ENCODE data around the gene AGBL4.

The AGBL4 gene

DNA sequence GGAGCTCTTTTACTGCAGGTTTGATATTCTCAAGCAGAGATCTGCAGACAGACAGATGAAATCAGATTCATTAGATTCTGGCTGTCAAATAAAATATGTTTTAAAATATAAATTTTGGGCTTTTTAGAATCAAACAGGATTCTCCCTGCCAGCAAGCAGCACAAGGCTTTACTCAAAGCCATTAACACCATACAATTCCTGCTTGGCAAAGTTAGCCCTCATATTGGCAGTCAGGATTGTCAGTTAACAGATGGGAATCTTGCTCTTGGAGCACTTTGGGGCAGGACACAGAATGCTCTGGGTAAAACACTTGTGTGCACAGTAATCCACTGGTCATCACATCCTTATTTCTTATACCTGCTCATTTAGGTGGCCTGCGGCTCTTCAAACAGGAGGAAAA is 686.5 kb downstream of the AGBL4 start (continued):
- TF ChIP-seq, protein P1, sequence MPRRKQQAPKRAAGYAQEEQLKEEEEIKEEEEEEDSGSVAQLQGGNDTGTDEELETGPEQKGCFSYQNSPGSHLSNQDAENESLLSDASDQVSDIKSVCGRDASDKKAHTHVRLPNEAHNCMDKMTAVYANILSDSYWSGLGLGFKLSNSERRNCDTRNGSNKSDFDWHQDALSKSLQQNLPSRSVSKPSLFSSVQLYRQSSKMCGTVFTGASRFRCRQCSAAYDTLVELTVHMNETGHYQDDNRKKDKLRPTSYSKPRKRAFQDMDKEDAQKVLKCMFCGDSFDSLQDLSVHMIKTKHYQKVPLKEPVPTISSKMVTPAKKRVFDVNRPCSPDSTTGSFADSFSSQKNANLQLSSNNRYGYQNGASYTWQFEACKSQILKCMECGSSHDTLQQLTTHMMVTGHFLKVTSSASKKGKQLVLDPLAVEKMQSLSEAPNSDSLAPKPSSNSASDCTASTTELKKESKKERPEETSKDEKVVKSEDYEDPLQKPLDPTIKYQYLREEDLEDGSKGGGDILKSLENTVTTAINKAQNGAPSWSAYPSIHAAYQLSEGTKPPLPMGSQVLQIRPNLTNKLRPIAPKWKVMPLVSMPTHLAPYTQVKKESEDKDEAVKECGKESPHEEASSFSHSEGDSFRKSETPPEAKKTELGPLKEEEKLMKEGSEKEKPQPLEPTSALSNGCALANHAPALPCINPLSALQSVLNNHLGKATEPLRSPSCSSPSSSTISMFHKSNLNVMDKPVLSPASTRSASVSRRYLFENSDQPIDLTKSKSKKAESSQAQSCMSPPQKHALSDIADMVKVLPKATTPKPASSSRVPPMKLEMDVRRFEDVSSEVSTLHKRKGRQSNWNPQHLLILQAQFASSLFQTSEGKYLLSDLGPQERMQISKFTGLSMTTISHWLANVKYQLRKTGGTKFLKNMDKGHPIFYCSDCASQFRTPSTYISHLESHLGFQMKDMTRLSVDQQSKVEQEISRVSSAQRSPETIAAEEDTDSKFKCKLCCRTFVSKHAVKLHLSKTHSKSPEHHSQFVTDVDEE (CRISPR knock-in tag; IDR thresholded peaks at IDR 0.05): no peak
- no peak for TF ChIP-seq ZFP3 (CRISPR knock-in tag; IDR thresholded peaks at IDR 0.05)
- no peak for TF ChIP-seq ESRRG (CRISPR knock-in tag; IDR thresholded peaks at IDR 0.05)
- TF ChIP-seq ZNF70 (CRISPR knock-in tag; IDR thresholded peaks at IDR 0.05): no peak
- no peak for TF ChIP-seq PPARA (CRISPR knock-in tag; IDR thresholded peaks at IDR 0.05; ENCODE audit: borderline replicate concordance)
- TF ChIP-seq ZFP30 (CRISPR knock-in tag; IDR thresholded peaks at IDR 0.05): no peak

DNA sequence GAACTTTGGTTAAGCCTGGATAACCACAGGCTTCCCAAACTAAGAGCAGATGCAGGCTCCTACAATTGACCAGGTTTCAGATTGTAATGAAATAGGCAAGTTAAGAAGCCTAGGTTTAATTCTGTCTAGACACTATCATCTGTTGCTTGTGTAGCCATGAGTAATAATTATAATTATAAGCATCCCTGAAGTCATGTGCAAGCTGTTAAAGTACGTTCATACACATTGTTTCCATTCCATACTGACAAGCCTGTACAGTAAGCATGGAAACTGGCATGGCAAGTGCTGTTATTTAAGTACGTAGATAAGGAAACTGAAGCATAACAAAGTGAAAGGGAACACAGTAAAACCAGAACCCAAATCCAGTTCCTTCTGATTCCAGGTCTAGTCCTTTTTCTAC is 689.8 kb downstream of the AGBL4 start:
- peak; percentile 95 for ATAC-seq
- TF ChIP-seq, protein P2, sequence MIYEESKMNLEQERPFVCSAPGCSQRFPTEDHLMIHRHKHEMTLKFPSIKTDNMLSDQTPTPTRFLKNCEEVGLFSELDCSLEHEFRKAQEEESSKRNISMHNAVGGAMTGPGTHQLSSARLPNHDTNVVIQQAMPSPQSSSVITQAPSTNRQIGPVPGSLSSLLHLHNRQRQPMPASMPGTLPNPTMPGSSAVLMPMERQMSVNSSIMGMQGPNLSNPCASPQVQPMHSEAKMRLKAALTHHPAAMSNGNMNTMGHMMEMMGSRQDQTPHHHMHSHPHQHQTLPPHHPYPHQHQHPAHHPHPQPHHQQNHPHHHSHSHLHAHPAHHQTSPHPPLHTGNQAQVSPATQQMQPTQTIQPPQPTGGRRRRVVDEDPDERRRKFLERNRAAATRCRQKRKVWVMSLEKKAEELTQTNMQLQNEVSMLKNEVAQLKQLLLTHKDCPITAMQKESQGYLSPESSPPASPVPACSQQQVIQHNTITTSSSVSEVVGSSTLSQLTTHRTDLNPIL (CRISPR knock-in tag; IDR thresholded peaks at IDR 0.05; ENCODE audit: low read depth): 0 out of 2 replicates have a peak, but pooled peaks have one; percentile 40
- TF ChIP-seq RARB (CRISPR knock-in tag; IDR thresholded peaks at IDR 0.05): no peak
- TF ChIP-seq TOX (CRISPR knock-in tag; IDR thresholded peaks at IDR 0.05; ENCODE audit: borderline replicate concordance): no peak
- TF ChIP-seq, protein P3, sequence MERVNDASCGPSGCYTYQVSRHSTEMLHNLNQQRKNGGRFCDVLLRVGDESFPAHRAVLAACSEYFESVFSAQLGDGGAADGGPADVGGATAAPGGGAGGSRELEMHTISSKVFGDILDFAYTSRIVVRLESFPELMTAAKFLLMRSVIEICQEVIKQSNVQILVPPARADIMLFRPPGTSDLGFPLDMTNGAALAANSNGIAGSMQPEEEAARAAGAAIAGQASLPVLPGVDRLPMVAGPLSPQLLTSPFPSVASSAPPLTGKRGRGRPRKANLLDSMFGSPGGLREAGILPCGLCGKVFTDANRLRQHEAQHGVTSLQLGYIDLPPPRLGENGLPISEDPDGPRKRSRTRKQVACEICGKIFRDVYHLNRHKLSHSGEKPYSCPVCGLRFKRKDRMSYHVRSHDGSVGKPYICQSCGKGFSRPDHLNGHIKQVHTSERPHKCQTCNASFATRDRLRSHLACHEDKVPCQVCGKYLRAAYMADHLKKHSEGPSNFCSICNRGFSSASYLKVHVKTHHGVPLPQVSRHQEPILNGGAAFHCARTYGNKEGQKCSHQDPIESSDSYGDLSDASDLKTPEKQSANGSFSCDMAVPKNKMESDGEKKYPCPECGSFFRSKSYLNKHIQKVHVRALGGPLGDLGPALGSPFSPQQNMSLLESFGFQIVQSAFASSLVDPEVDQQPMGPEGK (CRISPR knock-in tag; IDR thresholded peaks at IDR 0.05; ENCODE audit: borderline replicate concordance): no peak
- no peak for TF ChIP-seq ZFP3 (CRISPR knock-in tag; IDR thresholded peaks at IDR 0.05)
- TF ChIP-seq ZNF70 (CRISPR knock-in tag; IDR thresholded peaks at IDR 0.05): no peak
- TF ChIP-seq ISL1 (CRISPR knock-in tag; IDR thresholded peaks at IDR 0.05): peak; percentile 75
- TF ChIP-seq TCF4 (CRISPR knock-in tag; IDR thresholded peaks at IDR 0.05; ENCODE audit: borderline replicate concordance): no peak
- TF ChIP-seq, protein P4, sequence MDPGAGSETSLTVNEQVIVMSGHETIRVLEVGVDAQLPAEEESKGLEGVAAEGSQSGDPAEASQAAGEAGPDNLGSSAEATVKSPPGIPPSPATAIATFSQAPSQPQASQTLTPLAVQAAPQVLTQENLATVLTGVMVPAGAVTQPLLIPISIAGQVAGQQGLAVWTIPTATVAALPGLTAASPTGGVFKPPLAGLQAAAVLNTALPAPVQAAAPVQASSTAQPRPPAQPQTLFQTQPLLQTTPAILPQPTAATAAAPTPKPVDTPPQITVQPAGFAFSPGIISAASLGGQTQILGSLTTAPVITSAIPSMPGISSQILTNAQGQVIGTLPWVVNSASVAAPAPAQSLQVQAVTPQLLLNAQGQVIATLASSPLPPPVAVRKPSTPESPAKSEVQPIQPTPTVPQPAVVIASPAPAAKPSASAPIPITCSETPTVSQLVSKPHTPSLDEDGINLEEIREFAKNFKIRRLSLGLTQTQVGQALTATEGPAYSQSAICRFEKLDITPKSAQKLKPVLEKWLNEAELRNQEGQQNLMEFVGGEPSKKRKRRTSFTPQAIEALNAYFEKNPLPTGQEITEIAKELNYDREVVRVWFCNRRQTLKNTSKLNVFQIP (CRISPR knock-in tag; IDR thresholded peaks at IDR 0.05; ENCODE audit: borderline replicate concordance, low read depth): no peak

DNA sequence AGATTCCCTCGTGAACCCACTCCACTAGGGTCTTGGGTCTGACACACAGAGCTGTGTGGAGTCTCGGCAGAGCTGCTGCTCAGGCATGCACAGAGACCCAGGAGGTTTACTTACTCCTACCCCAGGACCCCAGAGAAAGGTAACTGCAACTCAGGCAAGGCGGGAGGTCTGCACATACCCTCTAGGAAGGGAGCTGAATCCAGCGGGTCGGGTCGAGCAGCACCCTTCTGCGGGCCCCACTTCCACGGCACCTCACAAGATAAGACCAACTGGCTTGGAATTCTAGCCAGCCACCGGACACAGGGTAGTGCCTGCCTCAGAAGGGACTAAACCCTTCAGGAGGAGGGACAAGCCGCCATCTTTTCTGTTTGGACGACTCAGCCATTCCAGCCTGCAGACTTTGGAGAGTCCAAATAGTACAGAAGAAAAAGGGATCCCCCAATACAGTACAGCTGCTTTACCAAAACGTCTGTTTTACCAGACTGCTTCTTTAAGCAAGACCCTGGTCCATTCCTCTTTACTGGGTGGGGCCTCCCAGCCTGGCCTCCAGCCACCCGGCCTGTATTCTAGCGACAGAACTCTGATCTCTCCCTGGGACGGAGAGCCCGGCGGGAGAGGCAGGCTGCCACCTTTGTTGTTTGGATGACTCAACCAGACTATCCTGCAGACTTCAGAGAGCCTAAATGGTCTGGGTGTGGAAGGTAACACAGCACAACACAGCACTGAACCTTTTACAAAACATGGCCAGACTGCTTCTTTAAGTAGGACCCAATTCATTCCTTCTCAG is 692.5 kb downstream of the AGBL4 start:
- no peak for ATAC-seq
- TF ChIP-seq ZNF70 (CRISPR knock-in tag; IDR thresholded peaks at IDR 0.05) (no peak), PPARA (CRISPR knock-in tag; IDR thresholded peaks at IDR 0.05; ENCODE audit: borderline replicate concordance) (no peak), ARNTL (CRISPR knock-in tag; IDR thresholded peaks at IDR 0.05; ENCODE audit: borderline replicate concordance, low read depth) (no peak), TOX (CRISPR knock-in tag; IDR thresholded peaks at IDR 0.05; ENCODE audit: borderline replicate concordance) (no peak), OSR1 (CRISPR knock-in tag; IDR thresholded peaks at IDR 0.05) (no peak), CSDC2 (CRISPR knock-in tag; IDR thresholded peaks at IDR 0.05) (no peak)
- TF ChIP-seq, protein P1 (CRISPR knock-in tag; IDR thresholded peaks at IDR 0.05): no peak
